ENCODE results near the gene IL20. TPM values are rescaled to one million over a fixed set of nuclear protein-coding genes. Genes with fewer than 3 reads are reported as not detected.
"Not testable (repeated sequence)": the region's sequence is repeated elsewhere in the genome, so short reads cannot be mapped to it uniquely, and the experiment has no call there.

Gene IL20
- polyA plus RNA-seq, 3 donors, result 0.67 to 1.7 TPM; not detected in 1

GRCh38 chr1:206839006-206839560 lies 26.3 kb upstream of the IL20 start:
- 88 to 92% (median 91%) methylated on average over 4 of the region's 4 CpGs for WGBS, 3 donors
- no peak overlapping the region for H3K27ac ChIP-seq (ENCODE audit: low read depth, low read length)

DNA sequence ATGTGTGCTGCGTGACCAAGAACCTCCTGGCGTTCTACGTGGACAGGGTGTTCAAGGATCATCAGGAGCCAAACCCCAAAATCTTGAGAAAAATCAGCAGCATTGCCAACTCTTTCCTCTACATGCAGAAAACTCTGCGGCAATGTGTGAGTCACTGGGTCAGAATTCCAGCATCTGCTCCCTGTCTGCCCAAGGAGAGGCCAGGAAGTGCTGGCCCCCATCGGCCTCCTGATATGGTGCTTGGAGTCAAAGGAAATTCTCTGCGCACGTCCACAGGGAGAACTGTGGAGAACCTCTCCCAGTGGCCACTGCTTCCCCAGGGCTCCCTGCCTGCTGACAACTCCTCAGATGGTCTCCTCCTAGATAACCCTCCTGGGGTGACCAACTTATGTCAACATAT lies 25.6 kb upstream of the IL20 start:
- H3K27ac ChIP-seq (ENCODE audit: low read depth, low read length), result no peak overlapping the region
- WGBS, 3 donors, result 74 to 89% (median 89%) methylated on average over 7 of the region's 7 CpGs

DNA sequence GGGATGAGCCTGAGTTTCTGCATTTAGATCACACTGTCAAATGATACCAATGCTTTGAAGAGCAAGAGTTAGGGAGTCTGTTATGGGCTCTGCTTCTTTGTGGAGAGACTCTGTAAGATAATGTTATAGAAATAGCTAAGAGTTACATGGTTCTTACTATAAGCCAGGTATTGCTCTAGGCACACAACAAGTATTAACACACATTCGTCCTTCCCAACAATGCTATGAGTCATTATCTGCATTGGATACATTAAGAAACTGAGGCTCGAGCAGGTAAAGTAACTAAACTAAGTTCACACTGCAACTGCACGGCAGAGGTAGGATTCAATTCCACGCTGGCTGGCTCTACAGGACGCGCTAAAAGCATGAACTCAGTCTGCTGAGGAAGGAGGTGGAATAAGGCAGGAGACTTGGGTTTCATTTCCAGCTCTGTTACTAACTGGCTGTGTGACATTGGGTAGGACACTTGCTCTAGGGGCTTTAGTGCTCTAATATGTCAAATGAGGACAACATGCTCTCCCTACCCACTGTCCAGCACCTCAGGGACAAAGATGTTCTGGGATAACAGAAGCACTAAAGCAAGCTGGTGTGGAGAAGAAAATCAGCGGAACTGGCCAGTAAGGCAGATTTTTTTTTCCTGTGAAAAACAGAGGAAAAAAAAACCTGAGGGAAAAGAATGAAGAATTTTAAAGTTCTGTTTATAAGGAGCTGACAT lies 23.7 kb upstream of the IL20 start:
- WGBS, 3 donors, result 94 to 96% (median 95%) methylated on average over 7 of the region's 7 CpGs
- no peak overlapping the region for H3K27ac ChIP-seq (ENCODE audit: low read depth, low read length)

GRCh38 chr1:206842854-206843253 lies 22.6 kb upstream of the IL20 start:
- no peak overlapping the region for H3K27ac ChIP-seq (ENCODE audit: low read depth, low read length)

GRCh38 chr1:206843626-206844025 lies 21.8 kb upstream of the IL20 start:
- no peak overlapping the region for H3K27ac ChIP-seq (ENCODE audit: low read depth, low read length)
- 36 to 94% (median 92%) methylated on average over 4 of the region's 4 CpGs for WGBS, 3 donors

DNA sequence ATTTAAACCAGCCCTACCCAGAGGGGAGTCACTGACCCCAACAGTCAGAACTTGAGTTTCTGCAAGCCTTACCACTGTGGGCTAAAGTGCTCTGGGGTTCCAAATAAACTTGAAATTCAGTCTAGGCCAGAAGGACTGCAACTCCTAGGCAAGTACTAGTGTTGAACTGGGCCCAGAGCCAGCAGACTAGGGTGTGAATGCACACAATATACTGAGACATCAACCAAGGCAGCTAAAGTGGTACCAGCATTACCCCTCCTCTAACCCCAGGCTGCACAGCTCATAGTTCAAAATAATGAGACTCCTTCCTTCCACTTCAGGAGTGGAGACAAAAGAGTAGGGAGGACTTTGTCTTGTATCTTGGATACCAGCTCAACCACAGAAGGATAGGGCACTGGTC lies 18.9 kb upstream of the IL20 start:
- no peak overlapping the region for H3K27ac ChIP-seq (ENCODE audit: low read depth, low read length)

DNA sequence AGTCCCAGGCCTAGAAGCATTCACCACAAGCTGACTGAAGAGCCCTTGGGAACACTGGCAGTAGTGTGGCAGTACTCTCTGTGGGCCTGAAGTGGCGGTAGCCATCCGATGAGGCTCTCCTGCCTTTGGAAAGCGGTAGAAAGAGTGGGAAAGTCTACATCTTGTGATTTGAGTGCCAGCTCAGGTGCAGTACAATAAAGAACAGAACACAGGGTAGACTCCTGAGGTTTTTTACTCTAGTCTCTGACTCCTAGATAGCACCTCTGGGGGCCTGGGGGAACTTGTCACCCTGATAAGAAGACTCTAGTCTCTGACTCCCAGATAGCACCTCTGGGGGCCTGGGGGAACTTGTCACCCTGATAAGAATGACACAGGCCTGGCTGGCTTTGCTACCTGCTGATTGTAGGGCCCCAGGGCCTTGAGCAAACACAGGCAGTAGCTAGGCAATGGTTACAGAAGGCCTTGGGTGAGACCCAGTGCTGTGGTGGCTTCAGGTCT lies 18.0 kb upstream of the IL20 start:
- 47 to 97% (median 90%) methylated on average over 3 of the region's 3 CpGs for WGBS, 3 donors
- H3K27ac ChIP-seq (ENCODE audit: low read depth, low read length), result no peak overlapping the region

GRCh38 chr1:206847946-206848345 lies 17.5 kb upstream of the IL20 start:
- H3K27ac ChIP-seq (ENCODE audit: low read depth, low read length), result no peak overlapping the region
- 83 to 95% (median 89%) methylated on average over 1 of the region's 1 CpG for WGBS, 3 donors

GRCh38 chr1:206850401-206850800 lies 15.0 kb upstream of the IL20 start:
- H3K27ac ChIP-seq (ENCODE audit: low read depth, low read length), result no peak overlapping the region
- WGBS, 3 donors, result 84 to 87% (median 87%) methylated on average over 2 of the region's 2 CpGs

GRCh38 chr1:206851341-206852010 lies 13.9 kb upstream of the IL20 start:
- no peak overlapping the region for H3K27ac ChIP-seq (ENCODE audit: low read depth, low read length)
- WGBS, 3 donors, result 66 to 80% (median 71%) methylated on average over 5 of the region's 5 CpGs

DNA sequence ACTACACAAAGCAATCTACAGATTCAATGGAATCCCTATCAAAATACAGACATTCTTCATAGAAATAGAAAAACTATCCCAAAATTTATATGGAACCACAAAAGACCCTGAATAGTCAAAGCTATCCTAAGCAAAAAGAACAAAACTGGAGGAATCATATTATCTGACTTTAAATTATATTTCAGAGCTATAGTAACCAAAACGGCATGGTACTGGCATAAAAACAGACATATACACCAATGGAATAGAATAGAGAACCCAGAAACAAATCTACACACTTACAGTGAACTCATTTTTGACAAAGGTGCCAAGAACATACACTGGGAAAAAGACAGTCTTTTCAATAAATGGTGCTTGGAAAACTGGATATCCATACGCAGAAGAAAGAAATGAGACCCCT lies 12.8 kb upstream of the IL20 start:
- 95 to 97% (median 95%) methylated on average over 2 of the region's 2 CpGs for WGBS, 3 donors

DNA sequence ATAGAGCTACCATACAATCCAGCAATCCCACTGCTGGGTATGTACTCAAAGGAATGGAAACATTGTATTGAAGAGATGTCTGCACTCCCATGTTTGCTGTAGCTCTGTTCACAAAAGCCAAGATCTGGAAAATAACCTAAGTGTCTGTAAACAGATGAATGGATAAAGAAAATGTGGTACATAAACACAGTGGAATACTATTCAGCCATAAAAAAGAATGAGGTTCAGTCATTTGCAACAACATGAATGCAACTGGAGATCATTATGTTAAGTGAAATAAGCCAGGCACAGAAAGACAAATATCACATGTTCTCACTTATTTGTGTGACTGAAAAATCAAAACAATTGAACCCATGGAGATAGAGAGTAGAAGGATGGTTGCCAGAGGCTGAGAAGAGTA lies 11.7 kb upstream of the IL20 start:
- not testable (repeated sequence) for H3K27ac ChIP-seq (ENCODE audit: low read depth, low read length)

More for the DNA sequence above, 12.8 kb upstream of the IL20 start:
- H3K27ac ChIP-seq (ENCODE audit: low read depth, low read length), result not testable (repeated sequence)

- H3K27ac ChIP-seq (ENCODE audit: low read depth, low read length), result no peak overlapping the region
- WGBS, 3 donors, result 78 to 89% (median 79%) methylated on average over 3 of the region's 3 CpGs
Measured at GRCh38 chr1:206854401-206855129, 10.9 kb upstream of the IL20 start.

- no peak overlapping the region for H3K27ac ChIP-seq (ENCODE audit: low read depth, low read length)
- 91 to 98% (median 95%) methylated on average over 2 of the region's 2 CpGs for WGBS, 3 donors
Measured at GRCh38 chr1:206855859-206856258, 9.6 kb upstream of the IL20 start.

GRCh38 chr1:206856674-206857464 lies 8.6 kb upstream of the IL20 start:
- H3K27ac ChIP-seq (ENCODE audit: low read depth, low read length), result no peak overlapping the region
- 93% methylated on average over 5 of the region's 5 CpGs for WGBS, 3 donors

- no peak overlapping the region for H3K27ac ChIP-seq (ENCODE audit: low read depth, low read length)
- WGBS, 3 donors, result 44 to 81% (median 52%) methylated on average over 5 of the region's 5 CpGs
Measured at GRCh38 chr1:206859082-206859521, 6.3 kb upstream of the IL20 start.

GRCh38 chr1:206860165-206860564 lies 5.3 kb upstream of the IL20 start:
- WGBS, 3 donors, result 79 to 90% (median 86%) methylated on average over 4 of the region's 4 CpGs
- no peak overlapping the region for H3K27ac ChIP-seq (ENCODE audit: low read depth, low read length)

DNA sequence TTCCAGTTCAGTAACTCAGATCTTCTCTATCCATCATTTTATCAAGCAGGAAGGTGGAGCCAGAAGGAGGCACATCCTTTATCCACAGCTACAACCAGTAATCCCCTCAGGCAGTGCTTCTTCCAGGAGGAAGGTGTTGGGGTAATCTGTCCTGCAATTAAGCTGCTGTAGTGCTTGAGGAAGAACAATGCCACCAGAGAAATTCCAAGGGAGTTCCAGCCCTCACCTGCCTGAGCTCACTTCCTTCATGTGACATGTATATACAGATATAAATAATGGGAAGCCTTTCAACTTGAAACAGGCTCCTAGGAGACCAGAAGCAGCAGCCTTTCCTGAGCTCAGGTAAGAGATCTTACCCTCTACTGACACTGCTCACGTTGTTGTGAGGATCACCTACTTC lies 2.2 kb upstream of the IL20 start:
- no peak overlapping the region for H3K27ac ChIP-seq (ENCODE audit: low read depth, low read length)
- WGBS, 3 donors, result 37 to 74% (median 64%) methylated on average over 1 of the region's 1 CpG

All from adipose tissue (tissue), 3 donors.